GM18951 (cell line): Measurements from ENCODE around the gene EIF1AD.
"Not testable (repeated sequence)": the region's sequence is repeated elsewhere in the genome, so short reads cannot be mapped to it uniquely, and the experiment has no call there.

Experiments
- POLR2A ChIP-seq: IDR thresholded peaks from 4 replicates; pipeline ENCODE4 v1.6.1; 2011; ENCODE audit warnings: mild to moderate bottlenecking; ENCODE audit not compliant: insufficient read length, insufficient read depth; ENCODE audit errors: extremely low read depth
- in situ Hi-C: fragments of 300-500 bp; cut with MboI; formaldehyde crosslinking; loops from one replicate; pipeline ENCODE4 v1.12.0; 2022; ENCODE audit warnings: low sequenced_read_pairs, mixed read lengths, inconsistent platforms; ENCODE audit not compliant: unreplicated experiment

The EIF1AD gene

GRCh38 chr11:65961267-65962140 is 40.5 kb downstream of the EIF1AD start, which contains the start of gene SART1:
Gene SART1 (plus strand): TSS chr11:65961734. CDS start chr11:65961781, 47 bp downstream.
- in situ Hi-C loops = no loop called here
- peak; percentile 92 for TF ChIP-seq POLR2A

GRCh38 chr11:65960824-65961266 is 41.1 kb downstream of the EIF1AD start:
- in situ Hi-C loops = no loop called here
- no peak for TF ChIP-seq POLR2A

DNA sequence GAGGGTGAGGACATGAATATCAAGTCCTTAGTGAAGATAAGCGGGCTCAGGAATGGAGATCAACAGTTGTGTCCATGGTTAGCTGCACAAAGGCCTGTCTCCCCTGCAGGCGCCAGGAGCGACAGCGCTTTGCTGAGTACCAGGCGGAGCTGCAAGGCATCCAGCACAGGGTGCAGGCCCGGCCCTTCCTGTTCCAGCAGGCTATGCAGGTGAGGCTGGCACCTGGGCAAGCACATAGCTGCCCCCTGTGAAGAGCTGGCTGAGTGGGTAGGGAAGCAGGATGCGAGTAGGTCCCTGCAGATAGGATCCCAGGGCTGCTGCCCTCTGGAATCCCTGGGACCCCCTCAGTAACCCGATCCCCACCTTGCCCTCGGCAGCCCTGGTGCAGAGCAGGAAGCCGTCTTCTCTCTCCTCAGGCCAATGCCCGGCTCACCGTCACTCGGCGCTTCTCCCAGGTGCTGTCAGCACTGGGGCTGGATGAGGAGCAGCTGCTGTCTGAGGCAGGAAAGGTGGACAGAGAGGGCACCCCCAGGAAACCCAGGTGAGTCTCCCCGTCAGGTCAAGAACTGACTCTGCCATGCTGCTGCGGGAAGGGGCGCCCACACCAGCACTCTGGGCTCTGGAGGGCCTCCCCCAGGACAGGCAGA is 43.1 kb downstream of the EIF1AD start:
- in situ Hi-C loops = no loop called here
- no peak for TF ChIP-seq POLR2A

- in situ Hi-C loops = no loop called here
- no peak for TF ChIP-seq POLR2A
Measured at GRCh38 chr11:65958291-65958690, 43.7 kb downstream of the EIF1AD start.

DNA sequence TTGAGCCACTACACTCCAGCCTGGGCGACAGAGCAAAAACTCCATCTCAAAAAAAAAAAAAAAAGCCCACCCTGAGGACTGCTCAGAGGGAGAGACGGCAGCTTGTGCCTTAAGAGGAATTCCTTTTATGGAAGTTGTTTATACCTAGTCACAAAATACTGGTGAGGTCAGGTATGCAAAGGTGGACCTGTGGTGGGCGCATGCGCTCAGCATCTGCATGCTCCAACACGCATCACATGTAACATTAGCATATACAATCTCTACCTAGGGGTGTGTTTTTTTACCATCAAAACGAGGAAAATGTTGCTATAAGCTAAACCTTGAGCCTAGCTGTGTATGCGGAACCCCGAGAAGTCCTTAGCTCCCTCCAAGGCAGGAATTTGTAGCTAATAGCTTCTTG is 47.2 kb downstream of the EIF1AD start:
- in situ Hi-C loops = no loop called here
- TF ChIP-seq POLR2A = no peak

DNA sequence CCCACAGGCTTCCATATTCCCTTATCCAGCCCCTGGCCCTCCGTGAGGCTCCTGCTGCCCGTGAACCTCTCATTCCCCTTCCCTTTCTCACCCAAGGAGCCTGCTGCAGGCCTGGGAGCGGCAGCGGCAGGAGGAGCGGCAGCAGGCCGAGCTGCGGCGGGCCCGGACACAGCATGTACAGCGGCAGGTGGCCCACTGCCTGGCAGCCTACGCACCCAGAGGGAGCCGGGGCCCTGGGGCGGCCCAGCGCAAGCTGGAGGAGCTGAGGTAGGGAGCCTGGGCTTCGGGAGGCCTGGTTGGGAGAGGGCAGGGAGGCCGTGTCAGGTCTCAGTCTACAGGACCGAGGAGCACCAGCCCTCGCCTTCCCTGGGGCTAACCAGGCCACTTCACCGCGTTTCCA is 48.5 kb downstream of the EIF1AD start:
- no peak for TF ChIP-seq POLR2A
- in situ Hi-C loops = no loop called here

GRCh38 chr11:65952052-65952521 is 49.9 kb downstream of the EIF1AD start:
- TF ChIP-seq POLR2A = no peak
- in situ Hi-C loops = no loop called here

DNA sequence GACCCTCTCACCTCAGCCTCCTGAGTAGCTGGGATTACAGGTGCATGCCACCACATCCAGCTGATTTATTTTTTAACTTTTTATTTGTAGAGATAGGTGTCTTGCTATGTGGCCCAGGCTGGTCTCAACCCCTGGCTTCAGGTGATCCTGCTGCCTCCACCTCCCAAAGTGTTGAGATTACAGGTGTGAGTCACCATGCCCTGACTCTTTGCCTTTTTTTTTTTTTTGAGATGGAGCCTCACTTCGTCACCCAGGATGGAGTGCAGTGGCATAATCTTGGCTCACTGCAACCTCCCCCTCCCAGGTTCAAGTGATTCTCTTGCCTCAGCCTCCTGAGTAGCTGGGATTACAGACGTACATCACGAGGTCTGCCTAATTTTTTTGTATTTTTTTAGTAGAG is 50.3 kb downstream of the EIF1AD start:
- in situ Hi-C loops = not testable (repeated sequence)

- in situ Hi-C loops = not testable (repeated sequence)
Measured at GRCh38 chr11:65950711-65951110, 51.2 kb downstream of the EIF1AD start.

DNA sequence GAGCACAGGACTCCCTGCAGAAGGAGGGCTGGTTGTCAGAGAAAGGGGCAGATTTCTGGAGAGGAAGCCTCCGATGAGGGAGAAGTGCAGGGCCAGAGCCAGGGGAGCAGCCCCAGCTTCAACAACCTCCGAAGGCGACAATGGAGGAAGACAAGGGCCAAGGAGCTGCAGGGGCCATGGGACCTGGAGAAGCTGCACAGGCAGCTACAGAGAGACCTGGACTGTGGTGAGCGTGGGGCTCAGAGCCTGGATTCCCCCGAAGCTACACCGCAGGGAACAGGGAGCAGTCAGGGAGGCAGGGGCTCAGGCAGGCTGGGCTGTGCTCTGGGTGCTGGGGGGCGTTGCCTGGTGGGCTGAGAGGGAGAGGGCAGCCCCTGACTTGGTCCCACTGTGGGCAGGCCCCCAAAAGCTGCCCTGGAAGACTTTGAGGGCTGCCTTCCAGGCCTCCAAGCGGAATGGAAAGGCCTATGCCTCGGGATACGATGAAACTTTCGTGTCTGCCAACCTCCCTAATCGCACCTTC is 54.3 kb downstream of the EIF1AD start:
- TF ChIP-seq POLR2A = no peak
- in situ Hi-C loops = no loop called here

GRCh38 chr11:65947133-65947532 is 54.8 kb downstream of the EIF1AD start:
- in situ Hi-C loops = no loop called here
- no peak for TF ChIP-seq POLR2A

DNA sequence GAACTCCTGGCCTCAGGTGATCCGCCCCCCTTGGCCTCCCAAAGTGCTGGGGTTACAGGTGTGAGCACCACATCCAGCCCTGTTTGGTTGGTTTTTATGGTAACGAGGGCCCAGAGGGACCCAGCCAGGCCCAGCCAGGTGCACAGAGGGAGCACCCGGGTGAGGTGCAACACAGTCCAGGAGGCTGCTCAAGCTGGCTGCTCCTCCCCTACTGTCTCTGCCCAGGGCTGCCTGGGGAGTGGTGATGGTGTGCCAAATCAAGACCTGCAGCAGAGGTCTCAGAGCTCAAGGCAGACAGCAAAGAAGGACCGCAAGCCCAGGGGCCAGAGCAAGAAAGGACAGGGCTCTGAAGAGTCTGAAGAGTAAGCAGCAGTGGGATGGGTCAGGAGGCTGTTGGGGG is 55.3 kb downstream of the EIF1AD start:
- in situ Hi-C loops = no loop called here
- TF ChIP-seq POLR2A = no peak
